Neural crest cell (in vitro differentiated cells): ENCODE measurements around the gene PLXND1. TPM values are rescaled to one million over a fixed set of nuclear protein-coding genes. Genes with fewer than 3 reads are reported as not detected.

Experiments used
- DNase-seq: peaks from one replicate; pipeline ENCODE4 v3.0.0; 2021; ENCODE audit warnings: low read depth, mixed read lengths, low spot score
- H3K27ac Mint-ChIP-seq: one replicate; pipeline ENCODE4 v1.8.0; 2021; ENCODE audit warnings: mild to moderate bottlenecking, mixed read lengths; ENCODE audit not compliant: unreplicated experiment
- H3K27me3 Mint-ChIP-seq: 2 replicates; pipeline ENCODE4 v1.8.0; 2021; ENCODE audit warnings: low read depth, mild to moderate bottlenecking, mixed read lengths
- H3K36me3 Mint-ChIP-seq: 2 replicates; pipeline ENCODE4 v1.8.0; 2021; ENCODE audit warnings: low read depth, mild to moderate bottlenecking, mixed read lengths
- H3K4me1 Mint-ChIP-seq: 2 replicates; pipeline ENCODE4 v1.8.0; 2021; ENCODE audit warnings: mixed read lengths
- H3K4me3 Mint-ChIP-seq: one replicate; pipeline ENCODE4 v1.8.0; 2021; ENCODE audit warnings: mild to moderate bottlenecking, mixed read lengths
- H3K9me3 Mint-ChIP-seq: 2 replicates; pipeline ENCODE4 v1.8.0; 2021; ENCODE audit warnings: mixed read lengths
- long read RNA-seq: library from polyadenylated mRNA; unstranded; transcript quantifications from one replicate; pipeline ENCODE4 v2.0.0, GENCODE V29; 2020
- total RNA-seq: library from RNA; stranded (reverse); gene quantifications from 2 replicates; pipeline ENCODE4 v1.2.1, GENCODE V29; 2021
- TF ChIP-seq, protein P1 (sequence below): fragments of 200-600 bp; sonication (generic); conservative IDR thresholded peaks from 2 replicates; pipeline ENCODE4 v1.5.0; 2021; ENCODE audit warnings: antibody characterized with exemption, mild to moderate bottlenecking

Gene PLXND1
- 39.4 and 44.3 TPM in 2 replicates for total RNA-seq
- long read RNA-seq, partial matches to known transcripts = 0 of 1 reads
- long read RNA-seq, other reads (novel, unspliced or antisense) = 1 of 1 reads

DNA sequence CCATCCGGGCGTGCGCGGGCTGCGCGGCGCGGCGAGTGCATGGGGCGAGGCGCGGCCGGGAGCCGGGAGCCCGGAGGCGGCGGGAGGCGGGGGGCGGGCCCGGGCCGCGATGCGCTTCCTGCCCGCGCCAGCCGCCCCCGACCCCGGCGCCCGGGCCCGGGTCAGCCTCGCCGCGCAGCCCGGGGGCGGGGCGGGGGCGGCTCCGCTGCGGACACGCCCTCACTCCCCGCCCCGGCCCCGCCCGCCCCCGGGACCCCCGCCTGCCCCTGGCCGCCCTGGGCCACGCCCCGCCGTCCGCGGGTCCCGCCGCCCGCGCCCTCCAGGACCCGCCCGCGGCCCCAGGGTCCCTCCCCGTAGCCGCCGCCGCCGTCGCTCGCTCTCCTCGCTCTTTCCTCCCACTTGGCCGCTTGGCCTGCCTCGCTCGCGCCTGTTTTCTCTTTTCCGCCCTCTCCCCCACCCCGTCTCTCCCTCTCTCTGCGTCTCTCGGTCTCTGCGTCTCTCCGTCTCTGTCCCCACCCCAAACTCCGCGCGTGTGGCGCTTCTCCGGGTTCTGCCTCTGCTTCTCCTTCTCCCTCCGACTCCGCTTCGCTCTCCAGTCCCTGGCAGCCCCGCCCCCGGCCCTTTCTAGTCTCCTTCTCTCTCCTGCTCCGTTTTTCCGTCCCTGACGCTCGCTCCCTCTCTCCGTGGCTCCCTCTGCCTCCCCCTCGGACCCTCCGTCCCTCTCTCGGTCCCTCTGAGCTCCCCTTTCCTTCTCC is at the start of gene PLXND1:
PLXND1 (minus strand) TSS at position 41 of the 755 bp plus-strand sequence; CDS start at position 4, 37 bp downstream.
- H3K27me3 Mint-ChIP-seq = peaks cover 46% of the 10 kb centered on the region
- TF ChIP-seq, protein P1, sequence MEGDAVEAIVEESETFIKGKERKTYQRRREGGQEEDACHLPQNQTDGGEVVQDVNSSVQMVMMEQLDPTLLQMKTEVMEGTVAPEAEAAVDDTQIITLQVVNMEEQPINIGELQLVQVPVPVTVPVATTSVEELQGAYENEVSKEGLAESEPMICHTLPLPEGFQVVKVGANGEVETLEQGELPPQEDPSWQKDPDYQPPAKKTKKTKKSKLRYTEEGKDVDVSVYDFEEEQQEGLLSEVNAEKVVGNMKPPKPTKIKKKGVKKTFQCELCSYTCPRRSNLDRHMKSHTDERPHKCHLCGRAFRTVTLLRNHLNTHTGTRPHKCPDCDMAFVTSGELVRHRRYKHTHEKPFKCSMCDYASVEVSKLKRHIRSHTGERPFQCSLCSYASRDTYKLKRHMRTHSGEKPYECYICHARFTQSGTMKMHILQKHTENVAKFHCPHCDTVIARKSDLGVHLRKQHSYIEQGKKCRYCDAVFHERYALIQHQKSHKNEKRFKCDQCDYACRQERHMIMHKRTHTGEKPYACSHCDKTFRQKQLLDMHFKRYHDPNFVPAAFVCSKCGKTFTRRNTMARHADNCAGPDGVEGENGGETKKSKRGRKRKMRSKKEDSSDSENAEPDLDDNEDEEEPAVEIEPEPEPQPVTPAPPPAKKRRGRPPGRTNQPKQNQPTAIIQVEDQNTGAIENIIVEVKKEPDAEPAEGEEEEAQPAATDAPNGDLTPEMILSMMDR = no peak
- H3K27ac Mint-ChIP-seq = peak within 1 kb of the TSS; percentile 6
- H3K4me3 Mint-ChIP-seq = peak within 1 kb of the TSS; percentile 92
- DNase-seq = peak; percentile 46
- H3K36me3 Mint-ChIP-seq = no peaks in the 10 kb centered on the region
- H3K9me3 Mint-ChIP-seq = no peaks in the 10 kb centered on the region
- H3K4me1 Mint-ChIP-seq = peaks cover 48% of the 10 kb centered on the region

GRCh38 chr3:129655291-129655700 is 48.8 kb upstream of the PLXND1 start:
- DNase-seq = no peak
- Mint-ChIP-seq H3K4me1 (peaks cover 44% of the 10 kb centered on the region), H3K9me3 (no peaks in the 10 kb centered on the region), H3K27ac (no peak overlapping the region), H3K27me3 (no peaks in the 10 kb centered on the region), H3K36me3 (peaks cover 2% of the 10 kb centered on the region), H3K4me3 (no peak overlapping the region)
- TF ChIP-seq, protein P1 = no peak

DNA sequence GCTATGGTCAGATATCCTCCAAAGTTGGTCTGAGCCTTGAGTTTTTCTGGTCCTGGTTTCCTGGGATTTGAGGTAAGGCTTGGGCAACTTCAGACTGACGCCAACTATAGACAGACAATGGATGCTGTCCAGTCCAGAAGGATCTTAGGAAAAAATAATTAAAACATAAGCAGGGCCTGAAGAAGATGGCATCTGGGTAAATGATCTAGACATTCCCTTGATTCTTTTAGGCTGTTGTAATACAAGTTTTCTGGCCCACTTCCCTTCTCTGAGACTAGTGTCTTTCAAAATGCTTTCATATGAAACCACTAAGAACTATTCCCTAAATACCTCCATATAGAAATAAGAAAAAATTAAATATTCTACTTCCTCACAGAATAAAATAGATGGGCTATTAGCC is 47.7 kb upstream of the PLXND1 start:
- Mint-ChIP-seq H3K4me3 (no peak overlapping the region), H3K4me1 (peaks cover 47% of the 10 kb centered on the region), H3K27me3 (no peaks in the 10 kb centered on the region), H3K27ac (no peak overlapping the region), H3K36me3 (peaks cover 2% of the 10 kb centered on the region), H3K9me3 (no peaks in the 10 kb centered on the region)
- TF ChIP-seq, protein P1 = no peak
- DNase-seq = no peak

DNA sequence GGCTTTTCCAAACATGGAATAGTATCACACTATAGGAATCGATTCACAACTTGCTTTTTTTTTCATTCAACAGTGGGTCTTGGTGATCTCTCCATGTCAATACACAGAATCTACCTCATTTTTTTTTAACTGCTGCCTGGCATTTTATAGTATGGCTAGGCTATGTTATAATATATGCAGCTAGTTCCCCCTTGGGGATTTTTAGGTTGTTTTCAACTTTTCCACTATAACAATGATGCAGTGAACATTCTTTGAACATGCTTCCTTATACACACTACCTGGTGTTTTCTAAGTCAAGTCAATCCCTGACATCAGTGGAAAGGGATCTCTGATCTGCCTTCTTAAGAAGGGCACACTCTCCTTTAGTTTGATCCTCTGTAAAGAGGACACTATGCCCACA is 46.5 kb upstream of the PLXND1 start:
- no peaks in the 10 kb centered on the region for H3K27me3 Mint-ChIP-seq
- no peaks in the 10 kb centered on the region for H3K9me3 Mint-ChIP-seq
- H3K36me3 Mint-ChIP-seq = peaks cover 2% of the 10 kb centered on the region
- H3K27ac Mint-ChIP-seq = no peak overlapping the region
- H3K4me3 Mint-ChIP-seq = no peak overlapping the region
- TF ChIP-seq, protein P1 = no peak
- DNase-seq = no peak
- peaks cover 51% of the 10 kb centered on the region for H3K4me1 Mint-ChIP-seq

GRCh38 chr3:129651435-129652202 is 45.1 kb upstream of the PLXND1 start:
- peak overlapping the region; percentile 61 for H3K27ac Mint-ChIP-seq
- no peaks in the 10 kb centered on the region for H3K27me3 Mint-ChIP-seq
- TF ChIP-seq, protein P1 = no peak
- H3K9me3 Mint-ChIP-seq = no peaks in the 10 kb centered on the region
- H3K36me3 Mint-ChIP-seq = peaks cover 2% of the 10 kb centered on the region
- no peak for DNase-seq
- H3K4me3 Mint-ChIP-seq = no peak overlapping the region
- H3K4me1 Mint-ChIP-seq = peaks cover 38% of the 10 kb centered on the region
